ENCODE data around the gene FCHSD1.

FCHSD1 gene

GRCh38 chr5:141672841-141673813 lies 21.9 kb upstream of the FCHSD1 start:
- peak; percentile 4 for DNase-seq

GRCh38 chr5:141672071-141672840 lies 21.0 kb upstream of the FCHSD1 start:
- no peak for DNase-seq

GRCh38 chr5:141669520-141669919 lies 18.3 kb upstream of the FCHSD1 start:
- no peak for DNase-seq

DNA sequence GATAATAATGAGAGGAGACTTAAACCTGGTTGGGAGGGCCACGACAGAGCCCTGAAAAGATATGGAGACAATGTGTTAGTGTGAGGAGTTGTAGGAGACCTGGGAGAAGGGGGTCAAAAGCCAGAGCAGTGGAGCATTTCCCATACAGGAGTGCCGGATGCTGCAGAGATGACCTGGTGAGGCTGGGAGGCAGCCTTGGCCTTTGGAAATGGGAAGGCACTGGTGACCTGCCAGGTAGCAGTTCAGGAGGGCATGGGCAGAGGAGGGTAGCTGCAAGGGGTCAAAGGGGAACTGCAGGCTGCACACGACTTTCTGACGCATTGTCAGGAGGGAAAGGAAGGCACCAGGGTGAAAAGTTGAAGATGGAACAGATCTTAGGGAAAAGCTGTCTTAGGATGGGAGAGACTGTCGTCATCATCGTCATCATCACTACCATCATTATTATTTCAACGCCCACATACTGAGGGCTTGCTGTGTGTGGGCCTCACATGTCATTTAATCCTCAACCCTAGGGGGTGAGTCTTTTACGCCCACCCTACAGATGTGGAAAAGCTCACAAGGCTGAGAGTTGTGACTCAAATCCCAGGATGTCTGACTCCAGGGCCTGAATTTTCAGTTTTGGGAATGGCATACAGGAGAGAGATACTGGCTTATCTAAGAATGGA lies 17.5 kb upstream of the FCHSD1 start:
- DNase-seq, result no peak

DNA sequence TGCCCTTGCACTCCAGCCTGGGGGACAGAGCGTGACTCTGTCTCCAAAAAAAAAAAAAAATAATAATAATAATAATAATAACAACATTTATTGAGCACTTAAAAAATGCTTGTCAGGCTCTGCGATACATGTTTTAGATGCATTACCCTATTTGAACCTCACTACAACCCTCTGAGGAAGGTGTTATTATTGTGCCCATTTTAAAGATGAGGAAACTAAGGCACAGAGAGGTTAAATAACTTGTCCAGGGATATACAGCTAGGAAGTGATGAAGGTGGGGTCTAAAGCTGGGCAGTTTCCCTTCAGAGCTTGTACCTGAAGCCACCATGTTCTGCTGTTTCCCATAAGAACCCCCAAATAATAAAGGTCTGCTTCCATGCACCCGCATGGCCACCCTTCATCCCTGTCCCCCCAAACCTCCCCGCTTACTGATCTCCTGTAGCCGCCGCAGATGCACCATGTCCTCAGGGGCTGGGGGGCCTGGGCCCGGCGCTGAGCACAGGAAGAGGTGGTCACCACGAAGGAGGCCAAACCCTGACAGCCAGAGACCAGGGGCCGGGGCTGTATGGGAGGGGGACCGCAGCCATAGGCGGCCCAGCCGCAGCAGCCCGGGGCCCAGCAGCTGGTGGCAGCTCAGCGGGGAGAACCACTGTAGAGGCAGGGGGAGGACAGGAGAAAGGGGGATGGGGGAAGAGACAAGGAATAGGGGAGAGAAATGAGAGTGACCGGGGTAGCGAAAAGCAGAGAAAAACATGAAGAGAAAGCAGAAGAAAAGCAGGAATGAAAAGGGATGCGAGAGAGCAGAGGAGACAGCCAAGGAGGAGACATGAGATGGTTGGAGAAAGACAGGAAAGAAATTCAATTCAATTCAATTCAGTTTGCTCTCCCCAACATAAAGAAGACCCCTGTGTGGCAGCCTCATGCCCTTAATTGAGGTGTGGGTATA lies 15.1 kb upstream of the FCHSD1 start:
- DNase-seq, result no peak

DNA sequence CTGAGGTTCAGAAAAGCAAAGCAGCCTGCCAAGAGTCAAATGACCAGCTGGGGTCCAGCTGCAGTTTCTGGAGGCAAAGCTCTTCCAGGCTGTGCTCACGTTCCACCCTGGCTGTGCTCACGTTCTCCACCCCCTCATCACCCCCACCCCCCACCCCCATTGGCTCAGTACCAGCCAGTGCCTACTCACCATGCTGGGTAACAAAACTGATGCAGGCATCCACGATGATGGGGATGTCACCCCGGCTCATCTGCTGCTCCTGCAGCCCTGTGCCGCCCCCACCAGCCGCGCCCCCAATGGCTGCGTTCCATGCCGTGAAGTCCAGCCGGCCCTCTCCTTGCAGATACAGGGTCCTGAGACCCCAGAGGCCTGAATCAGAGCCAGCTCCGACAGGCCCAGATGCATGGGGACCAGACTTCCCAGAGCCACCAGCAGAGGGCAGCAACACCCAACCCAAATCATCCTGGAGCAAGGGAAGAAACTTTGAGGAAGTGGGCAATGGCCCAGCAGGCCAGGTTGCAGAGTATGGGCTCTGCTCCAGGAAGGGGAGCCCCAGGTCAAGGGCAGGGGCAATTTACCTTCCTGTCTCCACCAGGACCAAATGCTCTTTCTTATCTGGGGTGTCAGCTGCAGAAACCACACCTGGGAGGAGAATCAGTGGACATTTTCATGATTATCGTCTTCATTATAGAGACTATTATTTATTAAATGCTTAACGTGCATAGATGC lies 13.7 kb upstream of the FCHSD1 start:
- peak; percentile 6 for DNase-seq

DNA sequence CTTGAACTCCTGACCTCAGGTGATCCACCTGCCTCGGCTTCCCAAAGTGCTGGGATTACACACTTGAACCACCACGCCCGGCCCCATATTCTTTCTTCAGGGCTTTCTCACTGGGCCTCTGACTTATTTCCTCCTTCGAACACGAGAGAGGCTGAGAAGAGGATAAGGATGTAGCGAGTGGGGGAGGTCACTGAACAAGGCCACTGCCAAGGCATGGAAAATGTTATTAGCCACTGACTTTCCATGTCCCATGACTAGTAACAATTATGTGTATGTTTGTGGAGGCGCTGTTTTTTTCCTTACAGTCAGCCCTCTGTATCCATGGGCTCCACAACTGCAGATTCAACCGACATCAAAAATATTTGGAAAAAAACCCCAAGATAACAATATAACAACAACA lies 12.3 kb upstream of the FCHSD1 start:
- no peak for DNase-seq

- no peak for DNase-seq
Observed at GRCh38 chr5:141662028-141662427, 10.8 kb upstream of the FCHSD1 start.

DNA sequence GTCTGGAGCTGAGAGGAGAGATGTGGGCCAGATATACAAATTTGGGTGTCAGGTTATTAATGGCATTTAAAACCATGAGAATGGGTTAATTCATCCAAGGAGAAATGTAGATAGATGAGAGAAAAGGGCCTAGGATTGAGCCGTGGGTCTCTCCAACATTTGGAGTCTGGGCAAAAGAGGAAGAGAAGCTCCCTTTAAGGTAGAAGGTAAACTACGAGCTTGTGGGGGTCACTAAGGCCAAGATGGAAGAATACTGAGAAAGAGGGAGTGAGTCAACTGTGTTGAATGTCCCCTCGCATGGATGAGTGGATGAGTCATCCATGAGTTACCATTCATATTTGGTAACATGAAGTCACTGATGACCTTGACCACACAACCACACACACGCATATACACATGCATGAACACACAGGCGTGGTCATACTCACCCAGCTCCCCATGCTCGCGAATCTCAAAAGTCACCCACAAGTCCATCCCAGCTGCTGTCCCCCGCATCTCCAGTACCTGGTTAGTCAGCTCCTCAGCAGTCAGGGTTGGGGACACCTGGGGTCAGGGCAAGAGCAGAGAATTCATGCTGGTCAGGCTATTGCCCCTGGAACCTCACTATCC lies 6.8 kb upstream of the FCHSD1 start:
- no peak for DNase-seq

- DNase-seq, result no peak
Observed at GRCh38 chr5:141657404-141657803, 6.2 kb upstream of the FCHSD1 start.

DNA sequence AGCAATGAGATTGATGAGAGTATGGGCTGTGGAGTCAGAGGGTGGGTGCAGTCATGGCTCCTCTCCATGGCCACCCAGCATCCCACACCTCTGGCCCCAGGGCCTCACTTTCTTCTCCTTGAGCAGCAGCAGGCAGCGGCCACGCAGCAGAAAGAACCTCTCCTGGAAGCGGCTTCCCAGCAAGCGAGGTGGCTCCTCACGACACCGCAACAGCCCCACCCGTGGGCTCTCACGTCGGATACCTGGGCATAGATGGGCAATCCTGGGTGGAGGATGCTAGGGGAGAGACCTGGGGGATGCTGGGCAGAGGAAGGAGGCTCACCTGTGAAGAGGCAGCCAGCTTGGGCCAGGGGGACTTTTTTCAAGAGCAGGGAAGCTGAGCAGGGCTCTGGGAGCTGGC lies 5.2 kb upstream of the FCHSD1 start:
- DNase-seq, result no peak

- no peak for DNase-seq
Observed at GRCh38 chr5:141655020-141655419, 3.8 kb upstream of the FCHSD1 start.

- DNase-seq, result no peak
Observed at GRCh38 chr5:141654298-141654697, 3.1 kb upstream of the FCHSD1 start.

DNA sequence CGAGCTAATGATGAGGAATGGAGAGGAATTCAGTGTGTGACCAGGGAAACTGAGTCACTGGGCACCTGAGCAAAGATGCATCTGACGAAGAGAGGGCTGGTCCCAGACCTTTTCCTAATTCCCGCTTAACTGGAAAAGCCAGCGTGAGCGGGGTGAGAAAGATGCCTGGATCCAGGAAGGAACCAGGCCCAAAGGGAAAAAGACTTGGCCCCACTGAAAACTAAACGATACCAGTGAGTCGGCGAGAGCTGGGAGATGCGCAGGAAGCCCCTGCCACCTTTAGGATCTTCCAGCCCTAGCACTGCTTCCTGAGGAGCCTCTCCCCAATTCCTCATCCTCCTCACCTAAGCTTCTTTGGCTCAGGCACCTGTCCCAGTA lies 499 bp upstream of the FCHSD1 start:
- DNase-seq, result no peak

DNA sequence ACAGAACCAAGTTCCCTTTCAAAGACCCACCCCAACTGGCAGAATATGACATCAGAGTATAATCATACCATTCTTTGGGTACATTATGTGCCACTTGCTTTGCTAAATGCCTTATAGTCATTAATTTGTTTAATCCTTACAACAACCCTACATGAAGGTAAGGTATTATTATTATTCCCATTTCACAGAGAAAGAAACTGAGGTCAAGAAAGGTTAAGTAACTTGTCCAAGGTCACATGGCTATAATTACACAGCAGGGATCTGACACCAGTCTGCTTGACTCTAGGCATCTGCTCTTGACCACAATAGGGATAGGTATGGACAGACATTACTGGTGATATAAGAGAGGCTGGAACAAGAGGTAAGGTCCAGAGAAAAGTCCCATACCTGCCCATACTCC lies 1.2 kb downstream of the FCHSD1 start:
- DNase-seq, result no peak

GRCh38 chr5:141649056-141649688 lies 2.0 kb downstream of the FCHSD1 start:
- DNase-seq, result no peak

GRCh38 chr5:141647851-141648250 lies 3.4 kb downstream of the FCHSD1 start:
- DNase-seq, result no peak

GRCh38 chr5:141647242-141647641 lies 4.0 kb downstream of the FCHSD1 start:
- no peak for DNase-seq

- DNase-seq, result no peak
Observed at GRCh38 chr5:141646026-141646425, 5.2 kb downstream of the FCHSD1 start.

- DNase-seq, result no peak
Observed at GRCh38 chr5:141641634-141642267, 9.5 kb downstream of the FCHSD1 start.
